Measurements from ENCODE around the gene VPS26C. TPM values are rescaled to one million over a fixed set of nuclear protein-coding genes. Genes with fewer than 3 reads are reported as not detected.
A peak's percentile ranks its signal among the peaks of the same experiment; 100 is the strongest.

Gene VPS26C
- total and polyA plus RNA-seq, 2 of the 13 experiments (the other 11 are each of a cell fraction or from before 2014, with no cell fraction given), result 30.3 to 39.7 TPM

GRCh38 chr21:37220433-37220980 lies 46.6 kb downstream of the VPS26C start (continued):
- TF ChIP-seq ETV6 (CRISPR knock-in tag; conservative IDR thresholded peaks at IDR 0.05), result peak; percentile 98
- no peak for TF ChIP-seq PLRG1 (conservative IDR thresholded peaks at IDR 0.05)
- TF ChIP-seq ZNF564 (CRISPR knock-in tag; IDR thresholded peaks at IDR 0.05), result no peak
- TF ChIP-seq, protein P1, sequence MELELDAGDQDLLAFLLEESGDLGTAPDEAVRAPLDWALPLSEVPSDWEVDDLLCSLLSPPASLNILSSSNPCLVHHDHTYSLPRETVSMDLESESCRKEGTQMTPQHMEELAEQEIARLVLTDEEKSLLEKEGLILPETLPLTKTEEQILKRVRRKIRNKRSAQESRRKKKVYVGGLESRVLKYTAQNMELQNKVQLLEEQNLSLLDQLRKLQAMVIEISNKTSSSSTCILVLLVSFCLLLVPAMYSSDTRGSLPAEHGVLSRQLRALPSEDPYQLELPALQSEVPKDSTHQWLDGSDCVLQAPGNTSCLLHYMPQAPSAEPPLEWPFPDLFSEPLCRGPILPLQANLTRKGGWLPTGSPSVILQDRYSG (CRISPR knock-in tag; IDR thresholded peaks at IDR 0.05), result no peak
- peak; percentile 4 for TF ChIP-seq YY1 (IDR thresholded peaks at IDR 0.05; ENCODE audit: insufficient read depth, insufficient replicate concordance, low read depth, low read length)
- TF ChIP-seq KLF15 (CRISPR knock-in tag; IDR thresholded peaks at IDR 0.05; ENCODE audit: borderline replicate concordance), result no peak
- TF ChIP-seq MTF2 (CRISPR knock-in tag; IDR thresholded peaks at IDR 0.05; ENCODE audit: borderline replicate concordance), result no peak
- TF ChIP-seq, protein P2, sequence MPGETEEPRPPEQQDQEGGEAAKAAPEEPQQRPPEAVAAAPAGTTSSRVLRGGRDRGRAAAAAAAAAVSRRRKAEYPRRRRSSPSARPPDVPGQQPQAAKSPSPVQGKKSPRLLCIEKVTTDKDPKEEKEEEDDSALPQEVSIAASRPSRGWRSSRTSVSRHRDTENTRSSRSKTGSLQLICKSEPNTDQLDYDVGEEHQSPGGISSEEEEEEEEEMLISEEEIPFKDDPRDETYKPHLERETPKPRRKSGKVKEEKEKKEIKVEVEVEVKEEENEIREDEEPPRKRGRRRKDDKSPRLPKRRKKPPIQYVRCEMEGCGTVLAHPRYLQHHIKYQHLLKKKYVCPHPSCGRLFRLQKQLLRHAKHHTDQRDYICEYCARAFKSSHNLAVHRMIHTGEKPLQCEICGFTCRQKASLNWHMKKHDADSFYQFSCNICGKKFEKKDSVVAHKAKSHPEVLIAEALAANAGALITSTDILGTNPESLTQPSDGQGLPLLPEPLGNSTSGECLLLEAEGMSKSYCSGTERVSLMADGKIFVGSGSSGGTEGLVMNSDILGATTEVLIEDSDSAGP (CRISPR knock-in tag; IDR thresholded peaks at IDR 0.05; ENCODE audit: borderline replicate concordance), result no peak
- no peak for TF ChIP-seq ZMYM2 (CRISPR knock-in tag; IDR thresholded peaks at IDR 0.05)
- no peak for TF ChIP-seq FOSL2 (CRISPR knock-in tag; IDR thresholded peaks at IDR 0.05)
- TF ChIP-seq ZSCAN31 (CRISPR knock-in tag; IDR thresholded peaks at IDR 0.05; ENCODE audit: low read depth), result no peak
- TF ChIP-seq ZNF484 (CRISPR knock-in tag; IDR thresholded peaks at IDR 0.05; ENCODE audit: borderline replicate concordance, low read depth), result 0 out of 2 replicates have a peak, but pooled peaks have one; percentile 15
- TF ChIP-seq, protein P3, sequence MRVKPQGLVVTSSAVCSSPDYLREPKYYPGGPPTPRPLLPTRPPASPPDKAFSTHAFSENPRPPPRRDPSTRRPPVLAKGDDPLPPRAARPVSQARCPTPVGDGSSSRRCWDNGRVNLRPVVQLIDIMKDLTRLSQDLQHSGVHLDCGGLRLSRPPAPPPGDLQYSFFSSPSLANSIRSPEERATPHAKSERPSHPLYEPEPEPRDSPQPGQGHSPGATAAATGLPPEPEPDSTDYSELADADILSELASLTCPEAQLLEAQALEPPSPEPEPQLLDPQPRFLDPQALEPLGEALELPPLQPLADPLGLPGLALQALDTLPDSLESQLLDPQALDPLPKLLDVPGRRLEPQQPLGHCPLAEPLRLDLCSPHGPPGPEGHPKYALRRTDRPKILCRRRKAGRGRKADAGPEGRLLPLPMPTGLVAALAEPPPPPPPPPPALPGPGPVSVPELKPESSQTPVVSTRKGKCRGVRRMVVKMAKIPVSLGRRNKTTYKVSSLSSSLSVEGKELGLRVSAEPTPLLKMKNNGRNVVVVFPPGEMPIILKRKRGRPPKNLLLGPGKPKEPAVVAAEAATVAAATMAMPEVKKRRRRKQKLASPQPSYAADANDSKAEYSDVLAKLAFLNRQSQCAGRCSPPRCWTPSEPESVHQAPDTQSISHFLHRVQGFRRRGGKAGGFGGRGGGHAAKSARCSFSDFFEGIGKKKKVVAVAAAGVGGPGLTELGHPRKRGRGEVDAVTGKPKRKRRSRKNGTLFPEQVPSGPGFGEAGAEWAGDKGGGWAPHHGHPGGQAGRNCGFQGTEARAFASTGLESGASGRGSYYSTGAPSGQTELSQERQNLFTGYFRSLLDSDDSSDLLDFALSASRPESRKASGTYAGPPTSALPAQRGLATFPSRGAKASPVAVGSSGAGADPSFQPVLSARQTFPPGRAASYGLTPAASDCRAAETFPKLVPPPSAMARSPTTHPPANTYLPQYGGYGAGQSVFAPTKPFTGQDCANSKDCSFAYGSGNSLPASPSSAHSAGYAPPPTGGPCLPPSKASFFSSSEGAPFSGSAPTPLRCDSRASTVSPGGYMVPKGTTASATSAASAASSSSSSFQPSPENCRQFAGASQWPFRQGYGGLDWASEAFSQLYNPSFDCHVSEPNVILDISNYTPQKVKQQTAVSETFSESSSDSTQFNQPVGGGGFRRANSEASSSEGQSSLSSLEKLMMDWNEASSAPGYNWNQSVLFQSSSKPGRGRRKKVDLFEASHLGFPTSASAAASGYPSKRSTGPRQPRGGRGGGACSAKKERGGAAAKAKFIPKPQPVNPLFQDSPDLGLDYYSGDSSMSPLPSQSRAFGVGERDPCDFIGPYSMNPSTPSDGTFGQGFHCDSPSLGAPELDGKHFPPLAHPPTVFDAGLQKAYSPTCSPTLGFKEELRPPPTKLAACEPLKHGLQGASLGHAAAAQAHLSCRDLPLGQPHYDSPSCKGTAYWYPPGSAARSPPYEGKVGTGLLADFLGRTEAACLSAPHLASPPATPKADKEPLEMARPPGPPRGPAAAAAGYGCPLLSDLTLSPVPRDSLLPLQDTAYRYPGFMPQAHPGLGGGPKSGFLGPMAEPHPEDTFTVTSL (CRISPR knock-in tag; IDR thresholded peaks at IDR 0.05; ENCODE audit: borderline replicate concordance), result no peak; the same call in 1 of the 2 replicates
- TF ChIP-seq, protein P4, sequence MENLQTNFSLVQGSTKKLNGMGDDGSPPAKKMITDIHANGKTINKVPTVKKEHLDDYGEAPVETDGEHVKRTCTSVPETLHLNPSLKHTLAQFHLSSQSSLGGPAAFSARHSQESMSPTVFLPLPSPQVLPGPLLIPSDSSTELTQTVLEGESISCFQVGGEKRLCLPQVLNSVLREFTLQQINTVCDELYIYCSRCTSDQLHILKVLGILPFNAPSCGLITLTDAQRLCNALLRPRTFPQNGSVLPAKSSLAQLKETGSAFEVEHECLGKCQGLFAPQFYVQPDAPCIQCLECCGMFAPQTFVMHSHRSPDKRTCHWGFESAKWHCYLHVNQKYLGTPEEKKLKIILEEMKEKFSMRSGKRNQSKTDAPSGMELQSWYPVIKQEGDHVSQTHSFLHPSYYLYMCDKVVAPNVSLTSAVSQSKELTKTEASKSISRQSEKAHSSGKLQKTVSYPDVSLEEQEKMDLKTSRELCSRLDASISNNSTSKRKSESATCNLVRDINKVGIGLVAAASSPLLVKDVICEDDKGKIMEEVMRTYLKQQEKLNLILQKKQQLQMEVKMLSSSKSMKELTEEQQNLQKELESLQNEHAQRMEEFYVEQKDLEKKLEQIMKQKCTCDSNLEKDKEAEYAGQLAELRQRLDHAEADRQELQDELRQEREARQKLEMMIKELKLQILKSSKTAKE (CRISPR knock-in tag; IDR thresholded peaks at IDR 0.05; ENCODE audit: borderline replicate concordance), result no peak
- no peak for TF ChIP-seq ZNF782 (CRISPR knock-in tag; IDR thresholded peaks at IDR 0.05; ENCODE audit: borderline replicate concordance)
- TF ChIP-seq TP53 (CRISPR knock-in tag; conservative IDR thresholded peaks at IDR 0.05), result no peak
- no peak for TF ChIP-seq TFDP1 (CRISPR knock-in tag; IDR thresholded peaks at IDR 0.05; ENCODE audit: borderline replicate concordance)
- TF ChIP-seq FOXP1 (IDR thresholded peaks at IDR 0.05), result no peak
- TF ChIP-seq FOXP1 (CRISPR knock-in tag; IDR thresholded peaks at IDR 0.05), result no peak

Data from HepG2 (cell line).